MM.1S (cell line): ENCODE measurements around the gene KHNYN.

Experiments used
- DNase-seq: peaks from one replicate; pipeline ENCODE4 v3.0.0-alpha.2; 2015
- H2AFZ ChIP-seq: fragments of 300-600 bp; sonication (generic); 2 replicates; pipeline ENCODE4 v1.6.0; 2016; ENCODE audit warnings: antibody characterized with exemption, low read length
- H3F3A ChIP-seq: fragments of 300-600 bp; sonication (generic); 2 replicates; pipeline ENCODE4 v1.6.1; 2016; ENCODE audit warnings: mild to moderate bottlenecking, antibody characterized with exemption, low read length, moderate library complexity, mixed read lengths; ENCODE audit not compliant: insufficient read depth
- H3K27ac ChIP-seq: fragments of 300-600 bp; sonication (generic); 2 replicates; pipeline ENCODE4 v1.5.1; 2016; ENCODE audit warnings: mild to moderate bottlenecking, low read length
- H3K27me3 ChIP-seq: fragments of 300-600 bp; sonication (generic); replicated peaks from 2 replicates; pipeline ENCODE4 v1.6.0; 2016; ENCODE audit warnings: low read length; ENCODE audit not compliant: insufficient read depth
- H3K36me3 ChIP-seq: fragments of 300-600 bp; sonication (generic); replicated peaks from 2 replicates; pipeline ENCODE4 v1.6.1; 2016; ENCODE audit warnings: mild to moderate bottlenecking, low read length, mixed read lengths; ENCODE audit not compliant: insufficient read depth
- H3K4me1 ChIP-seq: fragments of 300-600 bp; sonication (generic); 2 replicates; pipeline ENCODE4 v1.6.1; 2016; ENCODE audit warnings: low read length, mixed read lengths
- H3K4me2 ChIP-seq: fragments of 300-600 bp; sonication (generic); 2 replicates; pipeline ENCODE4 v1.6.0; 2016; ENCODE audit warnings: low read depth, low read length
- H3K4me3 ChIP-seq: fragments of 300-600 bp; sonication (generic); 2 replicates; pipeline ENCODE4 v1.5.1; 2016; ENCODE audit warnings: low read length, mixed read lengths
- H3K79me2 ChIP-seq: fragments of 300-600 bp; sonication (generic); 2 replicates; pipeline ENCODE4 v1.6.1; 2016; ENCODE audit warnings: mixed run types, low read length, mixed read lengths
- H3K9ac ChIP-seq: fragments of 300-600 bp; sonication (generic); 2 replicates; pipeline ENCODE4 v1.6.1; 2016; ENCODE audit warnings: low read length, mixed read lengths
- H3K9me2 ChIP-seq: fragments of 300-600 bp; sonication (generic); replicated peaks from 2 replicates; pipeline ENCODE4 v1.6.1; 2016; ENCODE audit warnings: mild to moderate bottlenecking, low read length, mixed read lengths; ENCODE audit not compliant: insufficient read depth
- H3K9me3 ChIP-seq: fragments of 300-600 bp; sonication (generic); replicated peaks from 2 replicates; pipeline ENCODE4 v1.6.1; 2016; ENCODE audit warnings: mild to moderate bottlenecking, low read length, mixed read lengths; ENCODE audit not compliant: insufficient read depth
- H4K20me1 ChIP-seq: fragments of 300-600 bp; sonication (generic); 2 replicates; pipeline ENCODE4 v1.6.1; 2016; ENCODE audit warnings: mild to moderate bottlenecking, low read length, moderate library complexity, mixed read lengths; ENCODE audit not compliant: insufficient read depth
- EZH2 ChIP-seq: fragments of 300-600 bp; sonication (generic); optimal IDR thresholded peaks from 2 replicates; pipeline ENCODE3; 2017; ENCODE audit warnings: low read depth, mild to moderate bottlenecking, antibody characterized with exemption, low read length, mixed read lengths
- EZH2phosphoT487 ChIP-seq: fragments of 300-600 bp; sonication (generic); IDR thresholded peaks from 2 replicates; pipeline ENCODE4 v1.6.1; 2018; ENCODE audit warnings: antibody characterized with exemption, low read length
- TF ChIP-seq, protein P1 (sequence below): fragments of 300-600 bp; sonication (generic); IDR thresholded peaks from 2 replicates; pipeline ENCODE4 v1.5.1; 2016; ENCODE audit warnings: antibody characterized with exemption, low read length, mixed read lengths

The KHNYN gene

GRCh38 chr14:24440606-24441399 lies 11.0 kb downstream of the KHNYN start:
- 0 out of 2 replicates have a peak, but pooled peaks cover 3% of the 10 kb centered on the region for H3K4me1 ChIP-seq
- 0 out of 2 replicates have a peak, but pooled peaks cover 2% of the 10 kb centered on the region for H3K36me3 ChIP-seq
- H3K27ac ChIP-seq, result no peak overlapping the region
- H3K9me3 ChIP-seq, result no peaks in the 10 kb centered on the region
- peak overlapping the region; percentile 79; the same call in 1 of the 2 replicates for H3K4me2 ChIP-seq
- TF ChIP-seq EZH2 (no peak), EZH2phosphoT487 (no peak)
- TF ChIP-seq, protein P1, sequence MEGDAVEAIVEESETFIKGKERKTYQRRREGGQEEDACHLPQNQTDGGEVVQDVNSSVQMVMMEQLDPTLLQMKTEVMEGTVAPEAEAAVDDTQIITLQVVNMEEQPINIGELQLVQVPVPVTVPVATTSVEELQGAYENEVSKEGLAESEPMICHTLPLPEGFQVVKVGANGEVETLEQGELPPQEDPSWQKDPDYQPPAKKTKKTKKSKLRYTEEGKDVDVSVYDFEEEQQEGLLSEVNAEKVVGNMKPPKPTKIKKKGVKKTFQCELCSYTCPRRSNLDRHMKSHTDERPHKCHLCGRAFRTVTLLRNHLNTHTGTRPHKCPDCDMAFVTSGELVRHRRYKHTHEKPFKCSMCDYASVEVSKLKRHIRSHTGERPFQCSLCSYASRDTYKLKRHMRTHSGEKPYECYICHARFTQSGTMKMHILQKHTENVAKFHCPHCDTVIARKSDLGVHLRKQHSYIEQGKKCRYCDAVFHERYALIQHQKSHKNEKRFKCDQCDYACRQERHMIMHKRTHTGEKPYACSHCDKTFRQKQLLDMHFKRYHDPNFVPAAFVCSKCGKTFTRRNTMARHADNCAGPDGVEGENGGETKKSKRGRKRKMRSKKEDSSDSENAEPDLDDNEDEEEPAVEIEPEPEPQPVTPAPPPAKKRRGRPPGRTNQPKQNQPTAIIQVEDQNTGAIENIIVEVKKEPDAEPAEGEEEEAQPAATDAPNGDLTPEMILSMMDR, result no peak
- H3K9me2 ChIP-seq, result no peaks in the 10 kb centered on the region
- no peak overlapping the region for H3K9ac ChIP-seq
- no peak for DNase-seq
- H3K4me3 ChIP-seq, result no peak overlapping the region
- H3K79me2 ChIP-seq, result no peaks in the 10 kb centered on the region; the same call in 1 of the 2 replicates
- H3F3A ChIP-seq, result peaks cover 5% of the 10 kb centered on the region
- H4K20me1 ChIP-seq, result no peaks in the 10 kb centered on the region
- H3K27me3 ChIP-seq, result no peaks in the 10 kb centered on the region
- H2AFZ ChIP-seq, result no peak overlapping the region

DNA sequence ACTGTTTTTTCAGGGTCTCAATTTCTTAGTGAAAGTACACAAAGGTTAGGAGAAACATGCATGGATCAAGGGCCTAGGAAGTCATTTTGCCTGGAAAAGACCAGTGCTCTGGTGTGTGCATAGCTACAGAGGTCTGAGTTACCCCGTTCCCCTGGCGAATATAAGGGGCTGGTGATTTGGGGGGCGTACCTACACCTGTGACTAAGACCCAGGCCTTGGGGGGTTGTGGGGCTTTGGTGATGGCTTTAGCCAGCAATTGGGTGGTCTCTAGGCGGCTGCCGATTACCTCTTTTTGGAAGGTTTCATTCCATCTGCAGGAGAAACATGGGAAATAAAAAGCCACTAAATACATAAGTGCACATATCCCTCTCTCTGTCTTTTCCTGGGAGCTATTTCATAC lies 11.7 kb downstream of the KHNYN start:
- H3F3A ChIP-seq, result peaks cover 5% of the 10 kb centered on the region
- peak overlapping the region; percentile 86 for H3K4me3 ChIP-seq
- 0 out of 2 replicates have a peak, but pooled peaks cover 2% of the 10 kb centered on the region for H3K36me3 ChIP-seq
- H3K27ac ChIP-seq, result peak overlapping the region; percentile 95; the same call in 1 of the 2 replicates
- no peaks in the 10 kb centered on the region for H4K20me1 ChIP-seq
- H3K79me2 ChIP-seq, result no peaks in the 10 kb centered on the region; the same call in 1 of the 2 replicates
- H3K9me3 ChIP-seq, result no peaks in the 10 kb centered on the region
- H3K9ac ChIP-seq, result peak overlapping the region; percentile 93
- H2AFZ ChIP-seq, result no peak overlapping the region
- peak overlapping the region; percentile 79 for H3K4me2 ChIP-seq
- H3K27me3 ChIP-seq, result no peaks in the 10 kb centered on the region
- DNase-seq, result no peak
- H3K9me2 ChIP-seq, result no peaks in the 10 kb centered on the region
- H3K4me1 ChIP-seq, result 0 out of 2 replicates have a peak, but pooled peaks cover 1% of the 10 kb centered on the region
- TF ChIP-seq, protein P1, result no peak
- TF ChIP-seq EZH2, result no peak

DNA sequence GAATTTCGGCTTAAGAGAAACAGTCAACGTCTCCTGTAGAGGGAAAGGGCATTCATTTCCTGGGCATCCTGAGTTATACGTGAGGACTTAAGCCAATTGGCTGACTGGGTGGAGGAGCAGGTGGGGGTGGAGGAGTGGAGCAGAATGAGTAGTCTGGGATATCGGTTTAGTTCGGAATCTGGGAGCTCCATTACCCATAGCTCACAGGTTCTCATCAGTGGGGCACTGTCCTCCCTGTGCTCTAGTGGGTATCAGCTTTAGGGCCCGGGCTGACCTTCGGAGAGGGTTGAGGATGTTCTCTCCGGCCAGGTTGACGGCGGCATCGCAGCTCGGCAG lies 12.1 kb downstream of the KHNYN start:
- no peaks in the 10 kb centered on the region; the same call in 1 of the 2 replicates for H3K79me2 ChIP-seq
- peak overlapping the region; percentile 95 for H3K27ac ChIP-seq
- no peaks in the 10 kb centered on the region for H4K20me1 ChIP-seq
- no peaks in the 10 kb centered on the region for H3K9me2 ChIP-seq
- TF ChIP-seq, protein P1, result no peak
- TF ChIP-seq EZH2phosphoT487 (no peak), EZH2 (no peak)
- no peak overlapping the region for H2AFZ ChIP-seq
- H3K9me3 ChIP-seq, result no peaks in the 10 kb centered on the region
- H3K4me3 ChIP-seq, result peak overlapping the region; percentile 86
- peaks cover 5% of the 10 kb centered on the region for H3F3A ChIP-seq
- DNase-seq, result no peak
- no peaks in the 10 kb centered on the region for H3K4me1 ChIP-seq
- peak overlapping the region; percentile 79 for H3K4me2 ChIP-seq
- H3K9ac ChIP-seq, result peak overlapping the region; percentile 93
- H3K36me3 ChIP-seq, result 0 out of 2 replicates have a peak, but pooled peaks cover 2% of the 10 kb centered on the region
- no peaks in the 10 kb centered on the region for H3K27me3 ChIP-seq
